HepG2 (cell line): Measurements from ENCODE around the gene MAPK12. TPM values are rescaled to one million over a fixed set of nuclear protein-coding genes. Genes with fewer than 3 reads are reported as not detected.

ENCODE experiments used
- ATAC-seq: fragments of 200-7000 bp; cut with Tn5 transposase; 3 replicates; pipeline ENCODE4 v1.9.1; 2020; ENCODE audit warnings: mild to moderate bottlenecking, moderate library complexity
- BruUV-seq: library from RNA; stranded (reverse); fragments of 400-500 nt; replicated peaks from 2 replicates; lab custom pipeline; 2021; lab: Mats Ljungman, UMichigan
- CTCF ChIA-PET: fragments of 300-600 bp; formaldehyde crosslinking; extraction: SDS; loops from one replicate; lab custom pipeline; 2021; ENCODE audit warnings: low total read pairs, inconsistent platforms, low intra/inter-chr PET ratio; lab: Yijun Ruan, JAX
- POLR2A ChIA-PET: fragments of 350-600 bp; sonication (Branson Sonifier 250); formaldehyde crosslinking; loops from one replicate; lab custom pipeline; 2020; ENCODE audit warnings: antibody characterized with exemption, inconsistent platforms; lab: Yijun Ruan, JAX
- DNase-seq: peaks from one replicate; pipeline ENCODE4 v3.0.0-alpha.2; 2015; ENCODE audit warnings: low spot score
- FAIRE-seq: peaks from 3 replicates; lab custom pipeline; 2011; peaks lifted over from hg19 to GRCh38; lab: Jason Lieb, UNC
- H2AFZ ChIP-seq: one replicate; pipeline ENCODE4 v1.6.1; 2011; ENCODE audit warnings: low read length, inconsistent platforms
- H3K27ac ChIP-seq: fragments of 300-600 bp; 3 replicates; pipeline ENCODE4 v1.8.0; 2011; ENCODE audit warnings: mixed run types, mild to moderate bottlenecking, mixed read lengths, low read length, inconsistent platforms; ENCODE audit not compliant: insufficient read depth; ENCODE audit errors: extremely low read length
- H3K27me3 ChIP-seq, 2 experiments: fragments of 200-600 bp in 1 of 2; 2 replicates in 1 of 2; 3 replicates in 1 of 2; pipeline versions ENCODE4 v1.6.0 to v1.8.0; 2011; ENCODE audit warnings: low read length in 2 of 2, mild to moderate bottlenecking in 2 of 2, moderate library complexity in 2 of 2, inconsistent platforms in 1 of 2; ENCODE audit not compliant: insufficient read depth in 2 of 2, control insufficient read depth in 1 of 2
- H3K36me3 ChIP-seq, 2 experiments: fragments of 200-600 bp in 1 of 2; replicated peaks in 1 of 2; 2 replicates in 1 of 2; 3 replicates in 1 of 2; pipeline versions ENCODE4 v1.5.1 to v1.8.0; 2011; ENCODE audit warnings: low read length in 2 of 2, inconsistent platforms in 1 of 2; ENCODE audit not compliant: insufficient read depth in 2 of 2, control insufficient read depth in 1 of 2
- H3K4me1 ChIP-seq: 2 replicates; pipeline ENCODE4 v1.5.1; 2012; ENCODE audit warnings: low read length, inconsistent platforms; ENCODE audit not compliant: insufficient read depth
- H3K4me2 ChIP-seq: 2 replicates; pipeline ENCODE4 v1.6.0; 2011; ENCODE audit warnings: low read depth, low read length, inconsistent platforms
- H3K4me3 ChIP-seq, 3 experiments: fragments of 200-600 bp in 1 of 3; sonication (generic), shearing (Covaris generic) in 1 of 3; replicated peaks in 1 of 3; 2 replicates each; pipeline ENCODE4 v1.5.1; 2011 to 2016; ENCODE audit warnings: low read length in 3 of 3, inconsistent platforms in 2 of 3, low read depth in 2 of 3, mild to moderate bottlenecking in 2 of 3, control low read depth in 1 of 3, mixed read lengths in 1 of 3; ENCODE audit not compliant: insufficient read depth in 1 of 3
- H3K79me2 ChIP-seq: one replicate; pipeline ENCODE4 v1.6.1; 2011; ENCODE audit warnings: low read length, inconsistent platforms; ENCODE audit not compliant: insufficient read depth
- H3K9ac ChIP-seq: 2 replicates; pipeline ENCODE4 v1.6.0; 2011; ENCODE audit warnings: mild to moderate bottlenecking, low read depth, low read length, inconsistent platforms; ENCODE audit not compliant: insufficient read depth
- H3K9me3 ChIP-seq: 2 replicates; pipeline ENCODE4 v1.5.1; 2012; ENCODE audit warnings: mild to moderate bottlenecking, low read length
- H4K20me1 ChIP-seq: 2 replicates; pipeline ENCODE4 v1.6.0; 2011; ENCODE audit warnings: inconsistent platforms, mild to moderate bottlenecking, low read length, moderate library complexity; ENCODE audit not compliant: insufficient read depth
- CREM ChIP-seq, 2 experiments: sonication (generic) in 1 of 2; formaldehyde crosslinking in 1 of 2; IDR thresholded peaks; 2 replicates each; pipeline versions ENCODE4 v1.4.0 to v1.6.1; 2016 to 2020; ENCODE audit warnings: antibody characterized with exemption in 1 of 2, mild to moderate bottlenecking in 1 of 2, missing genetic modification reagents in 1 of 2
- HDAC1 ChIP-seq: sonication (generic); formaldehyde crosslinking; IDR thresholded peaks from 2 replicates; pipeline ENCODE4 v1.5.1; 2020; ENCODE audit warnings: mild to moderate bottlenecking, missing genetic modification reagents
- HOXD1 ChIP-seq: sonication (generic); formaldehyde crosslinking; IDR thresholded peaks from 2 replicates; pipeline ENCODE4 v1.5.0; 2020; ENCODE audit warnings: missing genetic modification reagents
- ISX ChIP-seq: sonication (generic); formaldehyde crosslinking; conservative IDR thresholded peaks from 2 replicates; pipeline ENCODE4 v1.5.0; 2020; ENCODE audit warnings: missing genetic modification reagents
- MBNL3 ChIP-seq: fragments of 250-450 bp; sonication (Bioruptor Pico); conservative IDR thresholded peaks from 2 replicates; pipeline ENCODE4 v1.8.0; 2022; ENCODE audit warnings: mild to moderate bottlenecking, inconsistent platforms
- NR2C2 ChIP-seq: sonication (generic); formaldehyde crosslinking; IDR thresholded peaks from 2 replicates; pipeline ENCODE4 v1.4.0; 2020; ENCODE audit warnings: missing genetic modification reagents, mild to moderate bottlenecking, moderate library complexity, borderline replicate concordance
- PATZ1 ChIP-seq: sonication (generic); formaldehyde crosslinking; IDR thresholded peaks from 2 replicates; pipeline ENCODE4 v1.4.0; 2020; ENCODE audit warnings: missing genetic modification reagents
- RFXANK ChIP-seq: IDR thresholded peaks from 2 replicates; pipeline ENCODE4 v1.6.1; 2016
- SAFB2 ChIP-seq: sonication (generic); formaldehyde crosslinking; IDR thresholded peaks from 2 replicates; pipeline ENCODE4 v1.5.1; 2020; ENCODE audit warnings: missing genetic modification reagents, low read depth, mild to moderate bottlenecking, borderline replicate concordance
- THAP11 ChIP-seq: IDR thresholded peaks from 2 replicates; pipeline ENCODE4 v1.6.1; 2016; ENCODE audit warnings: missing biosample characterization, missing genetic modification reagents
- ZNF839 ChIP-seq: sonication (generic); formaldehyde crosslinking; IDR thresholded peaks from 2 replicates; pipeline ENCODE4 v1.4.0; 2020; ENCODE audit warnings: missing genetic modification reagents, mild to moderate bottlenecking, borderline replicate concordance
- ZSCAN9 ChIP-seq: IDR thresholded peaks from 2 replicates; pipeline ENCODE4 v1.6.1; 2016; ENCODE audit warnings: borderline replicate concordance
- WGBS: methylation state at CpG from one replicate; pipeline ENCODE4 v1.1.6; 2017; ENCODE audit warnings: low lambda C conversion rate; 5-methylcytosine and 5-hydroxymethylcytosine counted together
- in situ Hi-C: cut with HindIII; loops from 2 replicates; pipeline ENCODE4 v1.10.0; 2017; ENCODE audit warnings: low pct_unique_long_range_greater_than_20kb; ENCODE audit not compliant: extremely low pct_ligation_motif_present
- intact Hi-C: fragments of 100-400 bp; cut with micrococcal nuclease; formaldehyde crosslinking; loops from one replicate; pipeline ENCODE4 v1.10.0; 2022; ENCODE audit not compliant: unreplicated experiment
- polyA plus RNA-seq, 8 experiments: library from polyadenylated mRNA; depleted of rRNA in 3 of 8; stranded (reverse) in 7 of 8; unstranded in 1 of 8; fragments of >200 nt; fragmentation: Illumina TruSeq in 4 of 8; extraction: Trizol in 4 of 8; gene quantifications; 2 replicates each; pipeline versions ENCODE4 v1.2.1 to v1.2.3, GENCODE V29; 2011 to 2016; ENCODE audit warnings: low read depth in 4 of 8, missing spikeins in 1 of 8, mixed read lengths in 1 of 8; ENCODE audit not compliant: insufficient read depth in 1 of 8
- total RNA-seq, 5 experiments: library from RNA; depleted of rRNA; stranded (reverse); fragments of >200 nt; fragmentation: Illumina TruSeq; extraction: Trizol; gene quantifications; 2 replicates each; pipeline ENCODE4 v1.2.3, GENCODE V29; 2016; ENCODE audit warnings: low read depth in 1 of 5

MAPK12 gene
- total and polyA plus RNA-seq, 2 of the 13 experiments (the other 11 are each of a cell fraction or from before 2014, with no cell fraction given): 22.2 to 23.3 TPM

- TF ChIP-seq PATZ1 (peak; percentile 70), ZNF839 (CRISPR knock-in tag) (no peak), HDAC1 (CRISPR knock-in tag) (peak; percentile 56)
- TF ChIP-seq, all 625 proteins: peak for 23
These were observed 36.1 kb downstream of the MAPK12 start (continued) for GRCh38 chr22:50225200-50225969.

GRCh38 chr22:50224071-50224470, 37.4 kb downstream of the MAPK12 start:
- no peak overlapping the region for H3K4me3 ChIP-seq
- in situ Hi-C loops (no loop called here), intact Hi-C loops (no loop called here)
- ATAC-seq (no peak), FAIRE-seq (no peak), DNase-seq (no peak)
- no peaks in the 10 kb centered on the region for H4K20me1 ChIP-seq
- POLR2A ChIA-PET: no interaction called here
- no peak overlapping the region for H3K9ac ChIP-seq
- no peaks in the 10 kb centered on the region for H3K27me3 ChIP-seq
- CTCF ChIA-PET: no interaction called here
- H3K36me3 ChIP-seq: peaks cover 22 to 41% of the 10 kb centered on the region in 2 experiments; a peak in 4 of 5 replicates
- H3K27ac ChIP-seq: no peak overlapping the region
- H3K79me2 ChIP-seq: no peaks in the 10 kb centered on the region
- peaks cover 11% of the 10 kb centered on the region for H3K4me1 ChIP-seq
- H3K4me2 ChIP-seq: no peak overlapping the region
- no peaks in the 10 kb centered on the region for H3K9me3 ChIP-seq
- BruUV-seq: no TSS peak
- WGBS: 97% methylated on average over 14 of the region's 16 CpGs
- TF ChIP-seq NR2C2 (CRISPR knock-in tag): no peak
- TF ChIP-seq HOXD1: no peak
- TF ChIP-seq RFXANK (CRISPR knock-in tag): no peak
- TF ChIP-seq MBNL3 (CRISPR knock-in tag): no peak
- TF ChIP-seq SAFB2 (CRISPR knock-in tag): no peak
- no peak for TF ChIP-seq ISX (CRISPR knock-in tag)
- TF ChIP-seq CREM (IDR thresholded peaks at IDR 0.05): no peak
- no peak for TF ChIP-seq CREM (CRISPR knock-in tag; IDR thresholded peaks at IDR 0.05)
- no peak for TF ChIP-seq THAP11
- no peak for TF ChIP-seq ZSCAN9 (CRISPR knock-in tag)
- no peak overlapping the region for H2AFZ ChIP-seq
